GM18520 (cell line): ENCODE measurements around the gene MPPED2.

Experiments used
- ATAC-seq: cut with Tn5 transposase; IDR thresholded peaks from one replicate; pipeline ENCODE4 v1.9.1; 2021; ENCODE audit not compliant: unreplicated experiment

Gene MPPED2

GRCh38 chr11:30488304-30488998 is 97.7 kb downstream of the MPPED2 start:
- no peak for ATAC-seq

GRCh38 chr11:30487200-30487898 is 98.8 kb downstream of the MPPED2 start:
- ATAC-seq: no peak

DNA sequence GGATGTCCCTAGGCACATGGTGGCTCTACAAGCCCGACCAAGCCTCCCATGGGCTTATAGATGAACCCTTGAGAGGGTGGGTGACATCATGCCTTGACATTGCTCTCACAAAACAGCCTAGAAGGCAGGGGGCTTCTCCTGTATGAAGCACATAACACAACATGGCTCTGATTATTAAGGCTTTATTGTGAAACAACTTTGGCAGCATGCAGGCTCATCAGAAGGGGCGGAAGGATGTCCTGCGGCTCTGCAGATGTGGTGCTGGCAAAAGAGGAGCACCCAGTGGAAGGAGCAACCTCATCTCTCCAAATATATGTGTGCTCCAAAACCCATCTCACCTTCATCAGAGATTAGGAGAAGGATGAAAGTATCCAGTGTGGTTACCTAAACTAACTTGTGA is 100.4 kb downstream of the MPPED2 start:
- no peak for ATAC-seq

GRCh38 chr11:30485222-30485621 is 100.9 kb downstream of the MPPED2 start:
- ATAC-seq: no peak

DNA sequence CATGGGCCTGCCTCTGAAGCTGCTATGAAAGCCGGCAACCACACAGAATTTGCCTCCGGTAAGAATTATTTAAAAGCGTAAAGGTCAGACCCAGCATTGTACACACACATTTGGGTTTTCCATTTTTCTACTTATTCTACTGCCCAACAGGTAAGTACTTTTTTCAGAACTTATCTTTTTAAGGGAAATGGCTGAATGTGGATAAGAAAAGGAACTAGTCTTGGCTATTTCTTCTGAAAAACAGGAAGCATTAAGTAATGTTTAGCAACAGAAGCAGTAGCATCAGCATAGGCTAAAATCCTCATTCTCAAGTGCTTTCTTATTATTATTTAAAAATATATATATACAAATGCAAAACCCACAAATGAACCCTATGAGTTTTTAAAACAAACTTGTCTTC is 103.1 kb downstream of the MPPED2 start:
- no peak for ATAC-seq

GRCh38 chr11:30481796-30482195 is 104.4 kb downstream of the MPPED2 start:
- ATAC-seq: no peak

- no peak for ATAC-seq
Observed at GRCh38 chr11:30481330-30481729, 104.8 kb downstream of the MPPED2 start.

DNA sequence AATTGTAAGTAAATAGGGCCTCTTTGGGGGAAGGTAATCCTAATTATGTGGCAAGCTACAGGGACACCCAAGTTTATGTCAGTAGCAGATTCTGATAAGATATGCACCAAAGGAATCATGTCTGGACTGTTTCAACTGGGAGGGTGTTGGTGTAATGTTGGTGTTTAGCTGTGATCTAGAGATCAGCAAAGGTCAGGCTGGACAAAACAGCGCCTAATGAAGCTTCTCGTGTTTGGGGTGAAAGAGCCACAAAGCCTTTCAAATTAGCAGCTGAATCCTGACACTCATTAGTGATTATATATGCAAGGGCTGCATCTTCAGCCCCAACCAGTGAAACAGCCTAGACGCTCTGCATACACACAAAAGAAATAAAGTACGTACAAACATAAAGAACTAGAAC is 106.3 kb downstream of the MPPED2 start:
- ATAC-seq: no peak

DNA sequence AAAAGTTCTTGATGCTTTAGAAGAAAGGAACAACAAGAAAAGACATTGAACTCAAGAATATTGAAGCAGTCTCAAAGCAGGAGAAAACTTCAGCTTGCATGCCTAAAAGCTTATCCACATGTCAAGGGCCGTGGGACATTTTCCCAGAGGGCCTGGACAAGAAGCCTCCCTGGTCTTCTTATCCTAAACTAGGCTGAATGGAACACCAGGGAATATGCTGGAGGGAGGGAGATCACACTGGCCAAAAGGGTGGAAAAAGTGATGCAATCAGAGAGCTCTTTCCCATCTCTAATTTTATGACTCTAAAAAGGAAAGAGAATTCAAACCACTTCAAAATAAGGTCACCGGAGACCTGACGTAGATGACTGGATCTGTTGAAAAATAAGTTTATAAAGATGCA is 107.2 kb downstream of the MPPED2 start:
- no peak for ATAC-seq

GRCh38 chr11:30477061-30477460 is 109.1 kb downstream of the MPPED2 start:
- ATAC-seq: no peak

- ATAC-seq: no peak
Observed at GRCh38 chr11:30474151-30474954, 111.8 kb downstream of the MPPED2 start.

DNA sequence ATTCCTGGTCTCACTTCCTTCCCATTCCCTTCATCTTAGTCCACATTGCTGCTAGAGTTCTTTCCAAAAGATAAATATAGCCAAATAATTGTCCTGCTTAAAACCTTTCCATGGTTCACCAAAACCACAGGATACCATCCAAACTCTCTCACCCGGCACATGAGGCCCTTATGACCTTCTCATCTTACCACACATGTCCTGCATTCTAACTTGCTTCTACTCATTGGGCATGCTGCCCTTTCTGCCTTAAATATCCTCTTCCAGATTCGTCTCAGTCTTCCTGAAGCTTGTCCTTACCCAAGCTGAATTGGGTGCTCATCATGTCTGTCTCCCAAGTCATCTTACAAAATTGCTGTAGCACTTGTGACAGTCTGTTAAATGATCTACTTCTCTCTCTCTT is 114.9 kb downstream of the MPPED2 start:
- no peak for ATAC-seq

DNA sequence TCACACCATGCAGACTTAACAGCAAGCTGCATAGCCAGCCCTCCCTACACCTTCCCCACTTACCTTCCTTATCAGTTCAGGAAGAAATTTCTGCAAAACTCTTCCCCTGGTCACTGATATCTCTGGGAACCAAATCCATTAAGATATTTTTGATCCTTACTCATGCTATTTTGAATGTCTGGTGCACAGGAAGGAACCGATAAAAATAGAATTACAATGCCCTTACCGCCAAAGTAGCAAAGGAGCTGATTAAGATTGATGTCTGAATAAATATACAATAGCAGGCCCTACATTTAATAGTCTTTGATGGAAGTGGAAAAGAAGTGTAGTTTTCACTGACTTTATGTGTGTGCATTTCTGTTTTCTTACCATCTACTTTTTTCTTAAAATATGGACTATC is 117.3 kb downstream of the MPPED2 start:
- ATAC-seq: no peak

DNA sequence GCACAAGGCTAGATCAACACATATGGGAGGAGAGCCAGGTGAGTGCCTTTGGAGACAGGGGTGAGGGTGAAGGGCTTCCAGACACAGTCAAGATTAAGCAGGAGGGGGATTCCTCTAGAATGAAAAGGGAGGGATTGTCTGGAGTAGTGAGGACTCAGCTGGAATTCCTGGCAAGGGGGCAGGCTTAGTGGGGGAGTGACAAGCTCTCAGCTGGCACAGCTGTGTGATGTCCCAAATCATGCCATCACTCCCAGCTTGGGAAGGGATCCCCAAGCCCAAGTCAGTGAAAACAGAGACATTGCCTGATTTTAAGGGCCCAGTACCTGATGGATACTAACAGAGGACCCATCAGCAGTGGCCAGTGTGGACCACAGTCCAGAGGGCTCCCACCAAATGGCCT is 119.0 kb downstream of the MPPED2 start:
- ATAC-seq: no peak

DNA sequence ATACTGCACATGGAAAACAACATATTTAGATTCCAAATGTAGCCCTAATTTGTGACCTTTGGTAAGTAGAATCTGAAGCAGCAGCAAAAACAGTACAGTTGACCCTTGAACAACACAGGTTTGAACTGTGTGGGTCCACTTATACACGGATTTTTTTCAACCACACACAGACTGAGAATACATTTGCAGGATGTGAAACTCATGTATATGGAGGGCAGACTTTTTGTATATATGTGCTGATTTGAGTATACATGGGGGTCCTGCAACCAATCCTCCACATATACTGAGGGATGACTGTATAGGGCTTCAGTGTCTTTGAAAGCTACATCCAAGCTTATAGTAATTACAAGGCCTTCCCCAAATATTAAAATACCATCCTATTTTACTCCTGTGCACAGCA is 120.5 kb downstream of the MPPED2 start:
- ATAC-seq: no peak

- ATAC-seq: no peak
Observed at GRCh38 chr11:30465192-30465591, 121.0 kb downstream of the MPPED2 start.

GRCh38 chr11:30463266-30463665 is 122.9 kb downstream of the MPPED2 start:
- no peak for ATAC-seq

- ATAC-seq: no peak
Observed at GRCh38 chr11:30462421-30462820, 123.7 kb downstream of the MPPED2 start.

DNA sequence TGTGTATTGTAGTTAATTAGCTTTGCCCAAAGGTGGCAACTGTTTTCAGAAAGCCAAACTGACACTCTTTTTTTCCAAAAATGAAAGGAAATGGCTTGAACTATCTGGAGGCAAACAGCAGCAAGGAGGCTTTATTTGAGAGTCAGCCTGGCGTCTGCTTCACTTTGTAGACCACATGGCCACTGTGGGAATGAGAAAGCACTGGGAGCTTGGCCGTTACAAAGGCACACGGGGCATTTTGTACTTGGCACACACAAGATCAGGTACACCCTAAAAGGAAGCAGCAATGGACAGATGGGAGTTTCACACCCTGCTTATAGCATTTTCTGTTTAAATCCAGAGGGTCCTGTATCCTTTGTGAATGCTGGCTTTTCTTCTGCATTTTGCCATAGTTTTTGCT is 126.3 kb downstream of the MPPED2 start:
- no peak for ATAC-seq

DNA sequence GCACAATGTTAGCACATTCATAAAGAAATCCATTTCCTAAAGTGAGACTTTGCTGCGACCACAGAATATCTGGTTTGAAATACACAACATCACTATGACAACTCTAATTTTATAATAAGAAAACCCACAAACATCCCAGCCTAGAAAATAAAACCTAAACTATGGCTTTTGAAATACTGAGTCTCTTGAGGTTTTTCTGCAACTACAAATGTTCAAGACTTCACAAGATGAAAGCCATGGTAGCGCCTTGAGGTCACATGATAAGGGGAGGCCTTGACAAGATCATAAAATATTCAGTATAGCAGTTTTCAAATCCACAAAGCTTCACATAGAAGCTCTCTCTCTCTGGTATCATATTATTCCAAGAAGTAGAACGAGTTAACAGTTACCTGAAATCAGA is 126.8 kb downstream of the MPPED2 start:
- ATAC-seq: no peak

DNA sequence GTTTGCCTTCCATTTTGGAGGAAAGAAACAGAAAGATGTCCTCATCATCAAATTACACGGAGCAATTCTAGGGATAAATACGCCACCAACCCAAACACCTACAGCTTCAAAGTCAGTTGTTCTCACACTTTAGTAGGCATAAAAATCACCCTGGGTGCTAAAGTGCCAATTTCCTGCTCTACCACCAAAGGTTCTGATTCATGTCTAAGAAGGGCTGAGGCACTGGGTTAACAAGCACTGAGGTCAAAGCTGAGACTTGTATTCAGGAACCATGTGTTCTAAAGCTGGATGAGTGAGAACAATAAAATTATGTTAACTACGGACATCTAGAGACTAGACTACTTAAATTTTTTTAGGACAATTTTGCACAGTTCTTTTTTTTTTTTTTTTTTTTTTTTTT is 127.6 kb downstream of the MPPED2 start:
- ATAC-seq: no peak

- no peak for ATAC-seq
Observed at GRCh38 chr11:30457087-30457486, 129.1 kb downstream of the MPPED2 start.
